IMR-90 (cell line): ENCODE measurements around the gene SERPINA5. TPM values are rescaled to one million over a fixed set of nuclear protein-coding genes. Genes with fewer than 3 reads are reported as not detected.

ENCODE experiments used
- ATAC-seq: fragments of 200-7000 bp; cut with Tn5 transposase; 2 replicates; pipeline ENCODE4 v1.9.1; 2020; ENCODE audit warnings: low read depth, mild to moderate bottlenecking, moderate library complexity
- BruUV-seq: library from RNA; stranded (reverse); fragments of 400-500 nt; replicated peaks from 2 replicates; lab custom pipeline; 2021; lab: Mats Ljungman, UMichigan
- CTCF ChIA-PET: fragments of 300-600 bp; formaldehyde crosslinking; extraction: SDS; loops from one replicate; lab custom pipeline; 2021; ENCODE audit warnings: antibody characterized with exemption; lab: Yijun Ruan, JAX
- POLR2A ChIA-PET: fragments of 300-600 bp; sonication (Branson Sonifier 250); formaldehyde crosslinking; loops from one replicate; lab custom pipeline; 2022; ENCODE audit warnings: antibody characterized with exemption; ENCODE audit not compliant: unreplicated experiment; lab: Charles Lee
- DNase-seq: peaks from one replicate; pipeline ENCODE4 v3.0.0; 2013
- H2AFZ ChIP-seq: replicated peaks from 2 replicates; pipeline ENCODE3; 2013; ENCODE audit warnings: low read length, mild to moderate bottlenecking; ENCODE audit not compliant: poor library complexity
- H2AK5ac ChIP-seq: 2 replicates; pipeline ENCODE4 v1.6.1; 2013; ENCODE audit warnings: low read depth, low read length, inconsistent platforms
- H2AK9ac ChIP-seq: replicated peaks from 2 replicates; pipeline ENCODE3; 2013; ENCODE audit warnings: mild to moderate bottlenecking, low read depth, low read length, moderate library complexity; ENCODE audit not compliant: poor library complexity
- H2BK120ac ChIP-seq: 2 replicates; pipeline ENCODE4 v1.6.1; 2013; ENCODE audit warnings: low read depth, low read length, inconsistent platforms
- H2BK15ac ChIP-seq: 3 replicates; pipeline ENCODE4 v1.6.1; 2013; ENCODE audit warnings: low read depth, low read length, inconsistent platforms
- H2BK20ac ChIP-seq: 2 replicates; pipeline ENCODE4 v1.6.1; 2013; ENCODE audit warnings: low read depth, mild to moderate bottlenecking, inconsistent platforms, low read length, moderate library complexity
- H2BK5ac ChIP-seq: 2 replicates; pipeline ENCODE4 v1.6.1; 2013; ENCODE audit warnings: mild to moderate bottlenecking, low read depth, low read length, inconsistent platforms; ENCODE audit not compliant: poor library complexity, severe bottlenecking
- H3K14ac ChIP-seq: replicated peaks from 2 replicates; pipeline ENCODE4 v1.6.1; 2013; ENCODE audit warnings: low read depth, low read length, inconsistent platforms
- H3K18ac ChIP-seq: 2 replicates; pipeline ENCODE4 v1.6.1; 2013; ENCODE audit warnings: low read depth, low read length, control low read depth
- H3K23ac ChIP-seq: 2 replicates; pipeline ENCODE4 v1.6.1; 2013; ENCODE audit warnings: low read depth, low read length, inconsistent platforms
- H3K27ac ChIP-seq: 2 replicates; pipeline ENCODE4 v1.5.1; 2013; ENCODE audit warnings: mild to moderate bottlenecking, control low read depth, low read length; ENCODE audit not compliant: insufficient read depth
- H3K27me3 ChIP-seq: 2 replicates; pipeline ENCODE4 v1.6.1; 2013; ENCODE audit warnings: low read length; ENCODE audit not compliant: control insufficient read depth, insufficient read depth
- H3K36me3 ChIP-seq: 2 replicates; pipeline ENCODE4 v1.6.1; 2013; ENCODE audit warnings: low read length, mixed read lengths; ENCODE audit not compliant: control insufficient read depth, insufficient read depth
- H3K4ac ChIP-seq: 2 replicates; pipeline ENCODE4 v1.6.1; 2013; ENCODE audit warnings: low read depth, low read length, inconsistent platforms
- H3K4me1 ChIP-seq: 2 replicates; pipeline ENCODE4 v1.6.1; 2013; ENCODE audit warnings: low read length, mixed read lengths; ENCODE audit not compliant: control insufficient read depth, insufficient read depth
- H3K4me2 ChIP-seq: 2 replicates; pipeline ENCODE4 v1.6.1; 2013; ENCODE audit warnings: low read depth, mild to moderate bottlenecking, control low read depth, low read length, moderate library complexity
- H3K4me3 ChIP-seq: 2 replicates; pipeline ENCODE4 v1.5.1; 2013; ENCODE audit warnings: low read depth, mild to moderate bottlenecking, control low read depth, low read length, moderate library complexity; ENCODE audit not compliant: insufficient read depth
- H3K56ac ChIP-seq: 2 replicates; pipeline ENCODE4 v1.6.1; 2013; ENCODE audit warnings: low read length, inconsistent platforms; ENCODE audit not compliant: insufficient read depth; ENCODE audit errors: extremely low read depth
- H3K79me1 ChIP-seq, 2 experiments: 2 replicates each; pipeline ENCODE4 v1.6.1; 2013; ENCODE audit warnings: low read length in 2 of 2, inconsistent platforms in 1 of 2, low read depth in 1 of 2
- H3K9ac ChIP-seq: 2 replicates; pipeline ENCODE4 v1.6.1; 2013; ENCODE audit warnings: low read depth, low read length, control low read depth
- H3K9me1 ChIP-seq: 2 replicates; pipeline ENCODE4 v1.6.1; 2013; ENCODE audit warnings: low read length, inconsistent platforms; ENCODE audit not compliant: insufficient read depth
- H3K9me3 ChIP-seq: 2 replicates; pipeline ENCODE4 v1.6.1; 2013; ENCODE audit warnings: low read length; ENCODE audit not compliant: control insufficient read depth, insufficient read depth
- H4K20me1 ChIP-seq: 2 replicates; pipeline ENCODE4 v1.6.1; 2013; ENCODE audit warnings: low read length, inconsistent platforms; ENCODE audit not compliant: insufficient read depth
- H4K5ac ChIP-seq: 2 replicates; pipeline ENCODE4 v1.6.1; 2013; ENCODE audit warnings: mild to moderate bottlenecking, low read depth, low read length, control low read depth
- H4K8ac ChIP-seq, 2 experiments: 2 replicates each; pipeline ENCODE4 v1.6.1; 2013; ENCODE audit warnings: low read depth in 2 of 2, low read length in 2 of 2, control low read depth in 1 of 2, inconsistent platforms in 1 of 2
- H4K91ac ChIP-seq: 2 replicates; pipeline ENCODE4 v1.6.1; 2013; ENCODE audit warnings: low read depth, low read length, inconsistent platforms; ENCODE audit not compliant: insufficient read depth
- CHD1 ChIP-seq: IDR thresholded peaks from 2 replicates; pipeline ENCODE4 v1.6.1; 2012; ENCODE audit warnings: low read depth, low read length, improper control_type of control experiment
- FOS ChIP-seq: fragments of 150-350 bp; IDR thresholded peaks from 2 replicates; pipeline ENCODE4 v1.6.1; 2016; ENCODE audit warnings: low read depth, low read length
- MAFK ChIP-seq: IDR thresholded peaks from 2 replicates; pipeline ENCODE4 v1.6.1; 2012; ENCODE audit warnings: low read depth, low read length, improper control_type of control experiment
- MAZ ChIP-seq: IDR thresholded peaks from 2 replicates; pipeline ENCODE4 v1.6.1; 2012; ENCODE audit warnings: low read depth, mild to moderate bottlenecking, low read length, improper control_type of control experiment, moderate library complexity, borderline replicate concordance
- MXI1 ChIP-seq: IDR thresholded peaks from 2 replicates; pipeline ENCODE4 v1.6.1; 2012; ENCODE audit warnings: low read depth, mild to moderate bottlenecking, low read length, moderate library complexity, borderline replicate concordance
- RAD21 ChIP-seq: IDR thresholded peaks from 2 replicates; pipeline ENCODE4 v1.6.1; 2012; ENCODE audit warnings: low read length, improper control_type of control experiment
- RFX5 ChIP-seq: IDR thresholded peaks from 2 replicates; pipeline ENCODE4 v1.8.0; 2012; ENCODE audit warnings: low read depth, mild to moderate bottlenecking, low read length, moderate library complexity
- WGBS, 2 experiments: methylation state at CpG; one replicate each; pipeline versions ENCODE4 v1.1.5 to v1.1.7; 2013; ENCODE audit warnings: missing lambda C conversion rate in 2 of 2; ENCODE audit not compliant: insufficient read length in 1 of 2; ENCODE audit errors: extremely low coverage in 2 of 2; 5-methylcytosine and 5-hydroxymethylcytosine counted together
- dilution Hi-C: fragments of 300-500 bp; cut with HindIII; formaldehyde crosslinking; loops from one replicate; pipeline ENCODE4 v1.14.3; 2018; ENCODE audit warnings: low sequenced_read_pairs; ENCODE audit not compliant: unreplicated experiment
- in situ Hi-C: fragments of 300-500 bp; cut with MboI; formaldehyde crosslinking; loops from 3 replicates; pipeline ENCODE4 v1.14.3; 2019; ENCODE audit warnings: low sequenced_read_pairs, inconsistent platforms, mixed read lengths
- intact Hi-C: fragments of 100-400 bp; cut with micrococcal nuclease; formaldehyde crosslinking; loops from 2 replicates; pipeline ENCODE4 v1.10.0; 2022
- polyA plus RNA-seq, 3 experiments: library from polyadenylated mRNA; depleted of rRNA; stranded (reverse); fragments of >200 nt; gene quantifications; 2 replicates each; pipeline ENCODE4 v1.2.3, GENCODE V29; 2012; ENCODE audit warnings: low replicate concordance in 1 of 3
- total RNA-seq: library from RNA; depleted of rRNA; stranded (reverse); fragments of >200 nt; gene quantifications from 2 replicates; pipeline ENCODE4 v1.2.3, GENCODE V29; 2012

The SERPINA5 gene
- total and polyA plus RNA-seq, 2 of the 4 experiments (the other 2 are of a cell fraction): not detected

DNA sequence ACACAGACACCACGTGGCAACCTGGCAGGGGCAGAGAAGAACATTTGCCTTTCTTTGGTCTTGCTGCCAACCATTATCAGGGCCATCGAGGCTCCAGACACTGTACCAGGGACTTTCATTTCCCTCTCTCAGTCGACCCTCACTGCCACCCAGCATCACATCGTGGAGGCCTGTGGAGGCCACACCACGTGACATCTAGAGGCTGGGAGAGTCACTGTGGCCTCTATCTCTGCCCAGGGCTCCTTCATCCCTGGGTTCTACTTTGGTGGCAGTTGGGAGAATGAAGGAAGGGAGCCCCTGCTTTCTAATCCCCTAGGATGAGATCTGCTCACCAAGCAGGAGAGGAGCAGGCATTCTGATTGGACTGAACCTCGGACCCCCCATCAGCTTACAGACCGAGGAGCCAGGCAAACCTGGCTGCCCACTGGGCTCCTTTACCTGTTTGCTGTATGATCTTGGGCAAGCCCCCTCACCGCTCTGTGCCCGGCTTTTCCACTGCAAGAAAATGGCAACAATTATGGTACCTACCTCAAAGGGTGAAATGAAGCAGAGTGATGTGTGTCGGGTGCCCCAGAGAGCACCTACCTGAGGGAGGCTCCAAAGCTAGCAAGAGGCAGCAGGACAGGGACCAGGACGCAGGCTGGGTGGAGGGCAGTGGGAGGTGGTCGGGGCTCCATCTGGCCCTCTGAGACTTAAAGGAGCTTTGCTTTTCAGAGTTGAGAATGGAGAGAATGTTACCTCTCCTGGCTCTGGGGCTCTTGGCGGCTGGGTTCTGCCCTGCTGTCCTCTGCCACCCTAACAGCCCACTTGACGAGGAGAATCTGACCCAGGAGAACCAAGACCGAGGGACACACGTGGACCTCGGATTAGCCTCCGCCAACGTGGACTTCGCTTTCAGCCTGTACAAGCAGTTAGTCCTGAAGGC, 32.8 kb downstream of the SERPINA5 start:
- Histone ChIP-seq H3K18ac (no peak overlapping the region; the same call in 1 of the 2 replicates), H2AFZ (no peak overlapping the region), H4K20me1 (no peaks in the 10 kb centered on the region), H3K4ac (no peak overlapping the region), H2BK120ac (no peak overlapping the region), H3K27ac (no peak overlapping the region), H3K9me1 (no peaks in the 10 kb centered on the region), H3K23ac (no peak overlapping the region), H3K9ac (no peak overlapping the region), H4K5ac (no peak overlapping the region; the same call in 1 of the 2 replicates), H2AK9ac (peak overlapping the region; percentile 20), H4K91ac (no peak overlapping the region), H3K4me3 (no peak overlapping the region), H3K27me3 (no peaks in the 10 kb centered on the region), H2BK5ac (no peak overlapping the region), H2BK15ac (no peak overlapping the region), H3K56ac (no peak overlapping the region), H2AK5ac (no peak overlapping the region), H2BK20ac (no peak overlapping the region), H3K36me3 (no peaks in the 10 kb centered on the region), H3K79me1 (no peaks in the 10 kb centered on the region), H3K9me3 (peaks cover 19% of the 10 kb centered on the region), H4K8ac (no peak overlapping the region), H3K4me2 (no peak overlapping the region), H3K14ac (no peak overlapping the region), H3K4me1 (peaks cover 14% of the 10 kb centered on the region)
- in situ Hi-C loops: no loop called here
- BruUV-seq: no TSS peak
- CTCF ChIA-PET: no interaction called here
- 86% methylated on average over 9 of the region's 20 CpGs; no CpG with 5 or more reads in 1 of the 2 experiments for WGBS, 2 experiments
- intact Hi-C loops: no loop called here
- TF ChIP-seq CHD1 (no peak), FOS (no peak), MAFK (no peak), MXI1 (no peak), RAD21 (no peak), MAZ (no peak), RFX5 (no peak)
- POLR2A ChIA-PET: no interaction called here
- ATAC-seq (no peak), DNase-seq (no peak)
- dilution Hi-C loops: no loop called here
